ENCODE data around the gene CDH22. TPM values are rescaled to one million over a fixed set of nuclear protein-coding genes. Genes with fewer than 3 reads are reported as not detected.

CDH22 gene
- total and polyA plus RNA-seq, 2 donors (not counting 1 experiment from before 2014, with no cell fraction given): not detected

DNA sequence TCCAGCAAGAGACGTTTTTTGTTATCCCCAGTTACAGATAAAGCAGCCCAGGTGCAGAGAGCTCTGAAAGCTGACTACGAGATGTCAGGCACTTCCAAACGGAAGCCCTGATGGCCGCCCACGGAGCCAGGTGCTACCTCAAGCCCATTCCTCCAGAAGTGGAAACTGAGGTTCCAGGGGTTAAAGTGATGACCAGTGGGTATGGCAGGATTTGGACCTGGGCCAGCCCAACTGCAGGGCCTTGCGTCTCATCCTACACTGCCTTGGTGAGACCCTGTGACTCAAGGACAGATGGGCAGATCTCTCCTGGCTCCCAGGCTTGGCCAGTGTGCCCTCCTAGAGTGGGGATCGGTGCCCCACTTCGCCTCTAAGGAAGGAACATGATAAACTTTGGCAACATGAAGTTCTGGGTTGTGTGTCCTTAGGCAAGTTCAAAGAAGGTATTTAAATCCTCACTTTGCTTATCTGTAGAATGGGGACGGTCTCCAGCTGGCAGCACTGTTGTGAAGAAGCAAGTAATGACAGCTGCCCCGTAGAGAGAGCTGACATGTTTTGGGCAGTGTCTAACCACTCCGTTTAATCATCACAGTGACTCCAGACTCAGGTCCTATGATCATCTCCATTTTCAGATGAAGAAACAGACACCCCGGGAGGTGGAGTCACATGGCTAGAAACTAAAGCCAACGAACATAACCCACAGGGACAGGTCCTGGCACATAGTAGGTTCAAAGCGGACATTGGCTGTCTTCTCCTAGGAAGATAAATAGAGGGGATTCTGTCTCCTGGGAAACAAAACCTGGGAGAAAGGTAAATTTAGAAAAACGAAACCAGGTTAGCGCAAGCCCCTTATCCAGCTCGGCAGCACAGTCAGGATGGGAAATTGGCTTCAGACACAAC lies 34.4 kb upstream of the CDH22 start:
- WGBS (ENCODE audit: insufficient coverage): 49% methylated on average over 13 of the region's 17 CpGs
- no peak overlapping the region for H3K27ac Mint-ChIP-seq
- Histone ChIP-seq H3K9ac (ENCODE audit: low read length) (peak overlapping the region; percentile 11), H3K79me2 (ENCODE audit: control insufficient read depth, insufficient read depth, low read length) (peaks cover 3% of the 10 kb centered on the region), H4K20me1 (ENCODE audit: control insufficient read depth, insufficient read depth, low read length, poor library complexity, severe bottlenecking) (no peaks in the 10 kb centered on the region), H3K27ac (ENCODE audit: low read length in 2 of 2) (no peak overlapping the region), H3K9me3 (ENCODE audit: control extremely low read depth in 1 of 3, control insufficient read depth in 2 of 3, insufficient read depth in 1 of 3, low read length in 2 of 3) (no peaks in the 10 kb centered on the region), H3K4me3 (ENCODE audit: control extremely low read depth in 1 of 5, extremely low read depth in 1 of 5, insufficient read depth in 1 of 5, low read depth in 2 of 5, low read length in 4 of 5) (peak overlapping the region in 1 of 5 experiments; percentile 4), H3K27me3 (replicated peaks in 1 of 4; ENCODE audit: control extremely low read depth in 1 of 4, control insufficient read depth in 3 of 4, insufficient read depth in 4 of 4, low read length in 3 of 4) (peaks cover 0 to 40% (median 15%) of the 10 kb centered on the region in 4 experiments), H2AFZ (ENCODE audit: insufficient read depth, low read depth, low read length, poor library complexity, severe bottlenecking) (no peak overlapping the region), H3K36me3 (replicated peaks in 1 of 2; ENCODE audit: control extremely low read depth in 1 of 2, control insufficient read depth in 1 of 2, extremely low read depth in 1 of 2, insufficient read depth in 2 of 2, low read length in 1 of 2) (peaks cover 0 to 10% of the 10 kb centered on the region in 2 experiments), H3K4me1 (ENCODE audit: control insufficient read depth in 2 of 2, insufficient read depth in 2 of 2, low read length in 2 of 2) (peaks cover 16 to 17% of the 10 kb centered on the region in 2 donors), H3K4me2 (replicated peaks; ENCODE audit: low read depth, low read length, poor library complexity, severe bottlenecking) (peak overlapping the region; percentile 45)
- H3K9me3 Mint-ChIP-seq (ENCODE audit: insufficient read depth): no peaks in the 10 kb centered on the region
- no peak for TF ChIP-seq EZH2 (IDR thresholded peaks at IDR 0.05; ENCODE audit: borderline replicate concordance, insufficient read depth, low read depth, low read length, poor library complexity, severe bottlenecking)
- TF ChIP-seq, protein P1, sequence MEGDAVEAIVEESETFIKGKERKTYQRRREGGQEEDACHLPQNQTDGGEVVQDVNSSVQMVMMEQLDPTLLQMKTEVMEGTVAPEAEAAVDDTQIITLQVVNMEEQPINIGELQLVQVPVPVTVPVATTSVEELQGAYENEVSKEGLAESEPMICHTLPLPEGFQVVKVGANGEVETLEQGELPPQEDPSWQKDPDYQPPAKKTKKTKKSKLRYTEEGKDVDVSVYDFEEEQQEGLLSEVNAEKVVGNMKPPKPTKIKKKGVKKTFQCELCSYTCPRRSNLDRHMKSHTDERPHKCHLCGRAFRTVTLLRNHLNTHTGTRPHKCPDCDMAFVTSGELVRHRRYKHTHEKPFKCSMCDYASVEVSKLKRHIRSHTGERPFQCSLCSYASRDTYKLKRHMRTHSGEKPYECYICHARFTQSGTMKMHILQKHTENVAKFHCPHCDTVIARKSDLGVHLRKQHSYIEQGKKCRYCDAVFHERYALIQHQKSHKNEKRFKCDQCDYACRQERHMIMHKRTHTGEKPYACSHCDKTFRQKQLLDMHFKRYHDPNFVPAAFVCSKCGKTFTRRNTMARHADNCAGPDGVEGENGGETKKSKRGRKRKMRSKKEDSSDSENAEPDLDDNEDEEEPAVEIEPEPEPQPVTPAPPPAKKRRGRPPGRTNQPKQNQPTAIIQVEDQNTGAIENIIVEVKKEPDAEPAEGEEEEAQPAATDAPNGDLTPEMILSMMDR (IDR thresholded peaks at IDR 0.05): no peak
- no peak for DNase-seq
- POLR2A ChIA-PET: no interaction called here
- CTCF ChIA-PET: interaction anchor here (0.7 kb wide), 1 partner anchor 320 kb away, joined by 3 read pairs; no protein-coding TSS in a partner anchor
- intact Hi-C loops (cut with micrococcal nuclease): loop anchor here (10.0 kb wide), 1 partner anchor 318 kb away; the partner anchor contains the start of gene SLC12A5
- peaks cover 20% of the 10 kb centered on the region for H3K4me1 Mint-ChIP-seq
- peaks cover 38% of the 10 kb centered on the region for H3K27me3 Mint-ChIP-seq
- peak overlapping the region; percentile 41 for H3K4me3 Mint-ChIP-seq
- no peak for ATAC-seq (ENCODE audit: low read depth)

DNA sequence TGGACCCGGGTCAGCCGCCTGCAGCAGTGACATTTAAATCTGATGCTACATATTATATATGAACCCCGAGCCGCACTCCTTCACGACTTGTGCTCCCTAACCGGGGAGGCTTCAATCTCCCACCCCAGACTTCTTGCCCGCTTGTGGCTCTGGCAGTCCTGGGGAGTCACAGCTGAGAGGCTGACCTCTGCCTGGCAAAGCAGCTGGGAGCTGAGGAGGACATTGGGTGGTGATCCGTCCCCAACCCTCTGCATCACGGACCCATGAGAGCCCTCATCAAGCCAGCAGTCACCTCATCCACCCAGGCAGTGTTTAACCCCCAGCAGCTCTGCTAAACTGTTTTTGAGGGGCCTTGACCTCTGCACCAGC lies 33.7 kb upstream of the CDH22 start:
- Histone ChIP-seq H3K9ac (ENCODE audit: low read length) (no peak overlapping the region), H3K4me1 (ENCODE audit: control insufficient read depth in 2 of 2, insufficient read depth in 2 of 2, low read length in 2 of 2) (peaks cover 16 to 17% of the 10 kb centered on the region in 2 donors), H3K36me3 (replicated peaks in 1 of 2; ENCODE audit: control extremely low read depth in 1 of 2, control insufficient read depth in 1 of 2, extremely low read depth in 1 of 2, insufficient read depth in 2 of 2, low read length in 1 of 2) (peaks cover 0 to 10% of the 10 kb centered on the region in 2 experiments), H3K27ac (ENCODE audit: low read length in 2 of 2) (no peak overlapping the region), H3K4me3 (ENCODE audit: control extremely low read depth in 1 of 5, extremely low read depth in 1 of 5, insufficient read depth in 1 of 5, low read depth in 2 of 5, low read length in 4 of 5) (no peak overlapping the region), H3K27me3 (replicated peaks in 1 of 4; ENCODE audit: control extremely low read depth in 1 of 4, control insufficient read depth in 3 of 4, insufficient read depth in 4 of 4, low read length in 3 of 4) (peaks cover 0 to 45% (median 15%) of the 10 kb centered on the region in 4 experiments), H3K4me2 (replicated peaks; ENCODE audit: low read depth, low read length, poor library complexity, severe bottlenecking) (no peak overlapping the region), H3K79me2 (ENCODE audit: control insufficient read depth, insufficient read depth, low read length) (peaks cover 3% of the 10 kb centered on the region), H2AFZ (ENCODE audit: insufficient read depth, low read depth, low read length, poor library complexity, severe bottlenecking) (no peak overlapping the region), H3K9me3 (ENCODE audit: control extremely low read depth in 1 of 3, control insufficient read depth in 2 of 3, insufficient read depth in 1 of 3, low read length in 2 of 3) (no peaks in the 10 kb centered on the region), H4K20me1 (ENCODE audit: control insufficient read depth, insufficient read depth, low read length, poor library complexity, severe bottlenecking) (no peaks in the 10 kb centered on the region)
- TF ChIP-seq EZH2 (IDR thresholded peaks at IDR 0.05; ENCODE audit: borderline replicate concordance, insufficient read depth, low read depth, low read length, poor library complexity, severe bottlenecking): no peak
- TF ChIP-seq, protein P1 (IDR thresholded peaks at IDR 0.05): no peak
- H3K27me3 Mint-ChIP-seq: peaks cover 38% of the 10 kb centered on the region
- ATAC-seq (ENCODE audit: low read depth): no peak
- peaks cover 18% of the 10 kb centered on the region for H3K4me1 Mint-ChIP-seq
- H3K27ac Mint-ChIP-seq: no peak overlapping the region
- ChIA-PET CTCF (interaction anchor here (0.7 kb wide), 1 partner anchor 319 kb away, joined by 3 read pairs; no protein-coding TSS in a partner anchor), POLR2A (no interaction called here)
- no peak for DNase-seq
- no peak overlapping the region for H3K4me3 Mint-ChIP-seq
- intact Hi-C loops (cut with micrococcal nuclease): loop anchor here (10.0 kb wide), 1 partner anchor 317 kb away; the partner anchor contains the start of gene SLC12A5
- 65% methylated on average over 4 of the region's 9 CpGs for WGBS (ENCODE audit: insufficient coverage)
- no peaks in the 10 kb centered on the region for H3K9me3 Mint-ChIP-seq (ENCODE audit: insufficient read depth)
